K562 treated with DMSO at 1 percent for 48 hours (cell line): Measurements from ENCODE around the gene TRABD. TPM values are rescaled to one million over a fixed set of nuclear protein-coding genes. Genes with fewer than 3 reads are reported as not detected.

ENCODE experiments used
- total RNA-seq: library from RNA; unstranded; fragments of 300-600 nt; gene quantifications from 2 replicates; pipeline ENCODE4 v1.2.3, GENCODE V29; 2022; ENCODE audit warnings: low replicate concordance; ENCODE audit errors: extremely low read depth

TRABD gene, protein sequence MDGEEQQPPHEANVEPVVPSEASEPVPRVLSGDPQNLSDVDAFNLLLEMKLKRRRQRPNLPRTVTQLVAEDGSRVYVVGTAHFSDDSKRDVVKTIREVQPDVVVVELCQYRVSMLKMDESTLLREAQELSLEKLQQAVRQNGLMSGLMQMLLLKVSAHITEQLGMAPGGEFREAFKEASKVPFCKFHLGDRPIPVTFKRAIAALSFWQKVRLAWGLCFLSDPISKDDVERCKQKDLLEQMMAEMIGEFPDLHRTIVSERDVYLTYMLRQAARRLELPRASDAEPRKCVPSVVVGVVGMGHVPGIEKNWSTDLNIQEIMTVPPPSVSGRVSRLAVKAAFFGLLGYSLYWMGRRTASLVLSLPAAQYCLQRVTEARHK
- 180 TPM in 1 of 2 replicates, not detected in the other for total RNA-seq

DNA sequence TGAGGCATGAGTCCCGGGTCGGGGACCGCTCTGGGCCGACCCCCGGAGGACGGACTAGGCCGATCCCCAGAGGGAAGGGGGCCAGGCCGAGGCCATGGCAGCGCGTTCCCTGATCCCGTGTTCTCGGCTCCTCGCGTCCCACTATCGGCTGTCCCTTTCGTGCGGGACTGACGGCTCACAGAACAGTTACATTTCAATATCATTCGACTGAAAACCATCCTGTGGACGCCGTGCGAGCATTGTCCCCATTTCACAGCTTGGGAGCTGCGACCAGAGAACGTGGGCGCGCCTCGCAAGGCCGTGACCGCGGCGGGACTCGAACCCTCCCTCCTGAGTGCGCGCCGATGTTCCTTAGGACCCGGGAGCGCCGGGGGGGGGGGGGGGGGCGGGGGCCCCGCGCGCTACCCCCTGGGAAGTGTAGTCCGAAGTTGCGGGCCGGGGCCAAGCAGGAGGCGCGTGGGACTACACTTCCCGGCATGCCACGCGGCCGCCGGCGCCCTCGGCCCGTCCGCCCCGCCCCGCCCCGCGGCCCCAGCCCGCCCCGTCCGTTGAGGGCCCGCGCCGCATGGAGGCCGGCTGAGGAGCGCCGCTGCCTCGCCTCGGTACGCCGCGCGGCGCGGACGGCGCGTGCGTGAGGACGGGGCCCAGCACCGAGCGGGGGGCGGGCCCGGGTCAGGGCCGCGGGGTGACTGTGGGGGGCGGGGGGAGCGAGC, at the start of gene TRABD:
Gene TRABD (plus strand): TSS at position 539 of the 713 bp plus-strand sequence. CDS start 7,148 bp downstream, outside the sequence.

DNA sequence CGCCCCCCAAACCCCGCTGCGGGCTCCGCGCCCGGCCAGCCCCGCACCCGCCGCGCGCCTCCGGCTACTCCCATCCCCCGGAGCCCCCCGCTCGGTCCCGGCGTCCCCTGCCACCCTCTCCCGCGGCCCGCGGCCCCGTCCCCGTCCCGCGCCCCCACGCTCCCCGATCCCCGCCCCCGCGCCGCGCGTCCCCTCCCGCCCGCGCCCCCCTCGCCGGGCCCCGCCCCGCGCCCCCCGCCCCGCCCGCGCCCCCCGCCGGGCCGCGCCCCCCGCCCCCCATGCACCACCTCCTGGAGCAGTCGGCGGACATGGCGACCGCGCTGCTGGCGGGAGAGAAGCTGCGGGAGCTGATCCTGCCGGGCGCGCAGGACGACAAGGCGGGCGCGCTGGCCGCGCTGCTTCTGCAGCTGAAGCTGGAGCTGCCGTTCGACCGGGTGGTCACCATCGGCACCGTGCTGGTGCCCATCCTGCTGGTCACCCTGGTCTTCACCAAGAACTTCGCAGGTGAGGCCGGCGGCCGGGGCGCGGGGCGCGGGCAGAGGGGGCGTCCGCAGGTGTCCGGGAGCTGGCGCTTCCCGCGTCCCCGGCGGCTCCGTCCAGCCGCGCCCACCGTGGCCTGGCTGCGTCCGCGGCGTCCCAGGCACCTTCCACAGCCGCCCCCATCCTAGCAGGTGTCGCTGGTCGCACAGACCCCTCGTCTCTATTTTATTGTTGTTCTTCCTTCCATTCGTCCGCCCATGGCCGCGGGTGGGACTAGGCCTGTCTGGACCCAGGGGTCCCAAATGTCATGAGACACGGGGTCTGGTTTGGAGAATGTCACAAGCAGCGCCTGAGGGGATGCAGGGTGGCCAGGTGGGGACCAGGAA, 15.0 kb upstream of the TRABD start, which contains the start of gene PANX2:
Gene PANX2 (plus strand): TSS at position 279 of the 866 bp plus-strand sequence. CDS start 0 bp downstream, at position 279.

DNA sequence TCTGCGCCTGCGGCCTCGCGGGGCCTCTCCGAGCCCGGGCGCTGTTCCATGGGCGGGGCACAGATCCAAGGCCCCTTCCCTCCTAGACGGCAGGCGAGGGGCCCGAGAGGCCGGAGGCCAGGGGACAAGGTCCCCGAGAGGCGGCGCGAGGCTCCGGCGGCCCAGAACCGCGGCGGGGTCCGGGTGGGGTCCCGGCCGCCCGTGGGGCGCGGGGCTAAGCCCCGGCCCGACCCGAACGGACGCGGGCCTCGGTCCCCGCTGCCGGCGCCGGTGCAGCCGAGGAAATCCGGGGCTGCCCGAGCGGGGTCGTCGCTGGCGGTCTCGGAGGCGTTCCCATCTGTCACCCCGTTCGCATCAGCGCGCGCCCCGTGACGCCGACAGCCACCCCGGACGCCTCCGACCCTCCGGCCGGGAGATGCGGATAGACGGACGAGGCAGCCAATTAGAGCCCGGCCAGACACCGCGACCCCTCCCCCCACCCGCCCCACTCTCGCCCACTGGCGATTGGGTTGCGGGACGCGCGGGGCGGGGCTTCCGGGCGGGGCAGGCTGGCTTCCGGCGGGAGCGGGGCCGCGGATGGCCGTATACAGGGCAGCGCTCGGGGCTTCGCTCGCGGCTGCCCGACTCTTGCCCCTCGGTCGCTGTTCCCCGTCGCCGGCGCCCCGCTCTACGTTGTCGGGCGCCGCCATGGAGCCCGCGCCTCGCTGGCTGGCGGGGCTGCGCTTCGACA, 14.9 kb downstream of the TRABD start, which contains the start of gene SELENOO:
Gene SELENOO (plus strand): TSS at position 551 of the 730 bp plus-strand sequence. CDS start 26 bp downstream, at position 577.

DNA sequence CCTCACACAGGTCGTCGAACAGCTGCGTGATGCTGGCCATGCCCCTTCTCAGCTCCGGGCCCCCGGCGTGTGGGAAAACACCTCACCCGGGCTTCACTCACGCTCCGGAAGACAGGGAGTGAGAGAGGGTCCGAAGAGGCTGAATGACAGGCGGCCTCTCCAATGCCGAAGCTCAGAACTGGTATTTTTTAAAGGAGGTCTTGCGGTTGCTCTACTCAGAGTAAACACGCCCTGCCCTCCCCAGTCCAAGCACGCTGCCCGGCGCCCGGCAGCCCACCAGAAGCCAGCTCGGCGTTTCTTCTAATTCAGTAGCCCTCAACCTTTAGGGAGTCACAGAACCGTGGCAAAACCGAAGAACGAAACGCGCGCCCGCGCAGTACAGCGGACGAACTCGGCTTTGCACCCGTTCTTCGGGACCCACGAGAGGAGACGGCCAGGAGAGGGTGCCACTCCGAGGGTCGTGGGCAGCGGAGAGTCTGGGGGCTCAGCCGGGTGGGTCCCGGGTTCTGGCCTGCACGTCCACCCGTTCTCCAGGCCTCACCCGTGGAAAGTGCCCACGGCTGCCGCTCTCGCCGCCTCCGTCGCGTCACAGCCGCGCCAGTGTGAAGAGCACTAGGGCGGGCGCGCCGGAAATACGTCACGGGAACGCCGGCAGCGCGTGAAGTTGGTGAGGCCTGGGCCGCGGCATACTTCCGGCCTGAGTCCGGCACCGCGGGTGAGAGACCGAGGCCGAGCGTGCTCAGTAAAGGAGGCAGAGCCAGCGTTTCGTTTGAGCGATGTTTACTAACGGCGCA, 58.9 kb downstream of the TRABD start, which contains the start of gene TUBGCP6:
Gene TUBGCP6 (minus strand): TSS at position 604 of the 794 bp plus-strand sequence. CDS start 564 bp downstream, at position 40.

Other genes with a start within 250 kb of the TRABD start
- gene PIM3, start 225.1 kb upstream of the TRABD start, total RNA-seq = not detected in 2 replicates
- gene IL17REL, start 173.1 kb upstream of the TRABD start, total RNA-seq = not detected in 2 replicates
- gene TTLL8, start 127.6 kb upstream of the TRABD start, total RNA-seq = not detected in 2 replicates
- gene MLC1, start 100.5 kb upstream of the TRABD start, total RNA-seq = not detected in 2 replicates
- gene MOV10L1, start 95.9 kb upstream of the TRABD start, total RNA-seq = not detected in 2 replicates
- gene PANX2, start 15.2 kb upstream of the TRABD start, total RNA-seq = not detected in 2 replicates
- gene SELENOO, start 15.1 kb downstream of the TRABD start, total RNA-seq = not detected in 2 replicates
- gene TUBGCP6, start 59.1 kb downstream of the TRABD start, total RNA-seq = not detected in 2 replicates
- not detected in 2 replicates for gene HDAC10, start 65.4 kb downstream of the TRABD start, total RNA-seq
- not detected in 2 replicates for gene MAPK12, start 75.8 kb downstream of the TRABD start, total RNA-seq
- not detected in 2 replicates for gene MAPK11, start 84.5 kb downstream of the TRABD start, total RNA-seq
- gene PLXNB2, start 121.7 kb downstream of the TRABD start, total RNA-seq = not detected in 2 replicates
- gene DENND6B, start 141.1 kb downstream of the TRABD start, total RNA-seq = not detected in 2 replicates
- 112 TPM in 1 of 2 replicates, not detected in the other for gene PPP6R2, start 157.4 kb downstream of the TRABD start, total RNA-seq